Hepatocyte (in vitro differentiated cells): ENCODE measurements around the gene DUSP8. TPM values are rescaled to one million over a fixed set of nuclear protein-coding genes. Genes with fewer than 3 reads are reported as not detected.
"Not testable (repeated sequence)": the region's sequence is repeated elsewhere in the genome, so short reads cannot be mapped to it uniquely, and the experiment has no call there.

Experiments
- DNase-seq: peaks from one replicate; pipeline ENCODE4 v3.0.0-alpha.2; 2016; ENCODE audit warnings: low spot score
- H2AFZ ChIP-seq: fragments of 200-600 bp; sonication (generic); 2 replicates; pipeline ENCODE4 v1.6.0; 2016; ENCODE audit warnings: antibody characterized with exemption, mild to moderate bottlenecking
- H3K27ac ChIP-seq: fragments of 200-600 bp; sonication (generic); 2 replicates; pipeline ENCODE4 v1.5.1; 2016; ENCODE audit warnings: mild to moderate bottlenecking
- H3K27me3 ChIP-seq: fragments of 200-600 bp; sonication (generic); 2 replicates; pipeline ENCODE4 v1.6.1; 2016
- H3K36me3 ChIP-seq: fragments of 200-600 bp; sonication (generic); replicated peaks from 2 replicates; pipeline ENCODE4 v1.5.1; 2016; ENCODE audit warnings: low read depth; ENCODE audit not compliant: insufficient read depth
- H3K4me1 ChIP-seq: fragments of 200-600 bp; sonication (generic); 2 replicates; pipeline ENCODE4 v1.5.1; 2016; ENCODE audit warnings: mild to moderate bottlenecking, moderate library complexity; ENCODE audit not compliant: insufficient read depth
- H3K4me2 ChIP-seq: fragments of 200-600 bp; sonication (generic); 2 replicates; pipeline ENCODE4 v1.6.0; 2016
- H3K4me3 ChIP-seq: fragments of 200-600 bp; sonication (generic); 2 replicates; pipeline ENCODE4 v1.5.1; 2016; ENCODE audit warnings: mild to moderate bottlenecking
- H3K79me2 ChIP-seq: fragments of 200-600 bp; sonication (generic); 2 replicates; pipeline ENCODE4 v1.6.0; 2017; ENCODE audit warnings: mild to moderate bottlenecking
- H3K9me2 ChIP-seq: fragments of 200-600 bp; sonication (generic); replicated peaks from 2 replicates; pipeline ENCODE4 v1.6.0; 2017; ENCODE audit warnings: mild to moderate bottlenecking; ENCODE audit not compliant: insufficient read depth
- H3K9me3 ChIP-seq: fragments of 200-600 bp; sonication (generic); 2 replicates; pipeline ENCODE4 v1.5.1; 2016; ENCODE audit warnings: low read depth, mild to moderate bottlenecking
- H4K20me1 ChIP-seq: fragments of 200-600 bp; sonication (generic); 2 replicates; pipeline ENCODE4 v1.6.0; 2016; ENCODE audit warnings: mild to moderate bottlenecking; ENCODE audit not compliant: insufficient read depth, poor library complexity, severe bottlenecking
- EZH2 ChIP-seq: fragments of 200-600 bp; sonication (generic); IDR thresholded peaks from 2 replicates; pipeline ENCODE4 v1.6.1; 2016; ENCODE audit warnings: antibody characterized with exemption, mild to moderate bottlenecking, borderline replicate concordance
- EZH2phosphoT487 ChIP-seq: fragments of 200-600 bp; sonication (generic); IDR thresholded peaks from one replicate; pipeline ENCODE4 v1.6.1; 2018; ENCODE audit warnings: antibody characterized with exemption, mild to moderate bottlenecking, low read depth, moderate library complexity; ENCODE audit not compliant: unreplicated experiment, severe bottlenecking
- WGBS: methylation state at CpG from one replicate; pipeline ENCODE4 v1.1.6; 2016; ENCODE audit warnings: low lambda C conversion rate; ENCODE audit errors: missing lambda C conversion rate; 5-methylcytosine and 5-hydroxymethylcytosine counted together
- polyA plus RNA-seq: library from polyadenylated mRNA; unstranded; fragments of >200 nt; fragmentation: Nextera tagmentation; extraction: Ambion mirVana; gene quantifications from 2 replicates; pipeline ENCODE4 v1.2.1, GENCODE V29; 2016
- total RNA-seq: library from RNA; depleted of rRNA; stranded (reverse); fragments of >200 nt; gene quantifications from 2 replicates; pipeline ENCODE4 v1.2.3, GENCODE V29; 2014
- TF ChIP-seq, protein P1 (sequence below): fragments of 200-600 bp; sonication (generic); IDR thresholded peaks from 2 replicates; pipeline ENCODE4 v1.5.1; 2016; ENCODE audit warnings: antibody characterized with exemption, mild to moderate bottlenecking; ENCODE audit not compliant: poor library complexity

DUSP8 gene
- total and polyA plus RNA-seq, 2 experiments from 2014 or later = 8.0 to 17.7 TPM

DNA sequence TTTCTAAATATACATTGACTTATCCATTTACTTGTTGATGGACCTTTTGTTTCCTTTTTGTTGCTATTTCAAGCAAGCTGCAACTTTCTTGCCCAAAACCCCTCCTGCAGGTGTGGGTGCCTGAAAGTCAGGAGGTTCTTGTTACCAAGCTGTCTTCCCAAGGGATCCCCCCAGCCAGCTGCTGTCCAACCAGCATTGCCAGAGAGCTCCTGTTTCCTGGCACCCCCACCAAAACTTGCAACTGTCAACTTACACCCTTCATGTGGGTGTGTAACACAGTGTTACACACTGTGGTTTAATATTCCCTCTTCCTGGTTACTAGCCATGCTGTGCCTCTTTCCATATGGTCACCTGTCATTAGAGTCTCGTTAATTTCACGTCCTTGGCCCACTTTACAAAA lies 14.6 kb upstream of the DUSP8 start:
- Histone ChIP-seq H4K20me1 (no peaks in the 10 kb centered on the region), H3K79me2 (no peaks in the 10 kb centered on the region), H3K9me3 (no peaks in the 10 kb centered on the region), H3K4me1 (no peaks in the 10 kb centered on the region), H3K27ac (no peak overlapping the region), H3K4me2 (no peak overlapping the region), H3K27me3 (no peaks in the 10 kb centered on the region), H3K4me3 (no peak overlapping the region), H3K36me3 (no peaks in the 10 kb centered on the region), H3K9me2 (no peaks in the 10 kb centered on the region), H2AFZ (no peak overlapping the region)
- DNase-seq = no peak
- TF ChIP-seq EZH2 (no peak), EZH2phosphoT487 (no peak)
- TF ChIP-seq, protein P1, sequence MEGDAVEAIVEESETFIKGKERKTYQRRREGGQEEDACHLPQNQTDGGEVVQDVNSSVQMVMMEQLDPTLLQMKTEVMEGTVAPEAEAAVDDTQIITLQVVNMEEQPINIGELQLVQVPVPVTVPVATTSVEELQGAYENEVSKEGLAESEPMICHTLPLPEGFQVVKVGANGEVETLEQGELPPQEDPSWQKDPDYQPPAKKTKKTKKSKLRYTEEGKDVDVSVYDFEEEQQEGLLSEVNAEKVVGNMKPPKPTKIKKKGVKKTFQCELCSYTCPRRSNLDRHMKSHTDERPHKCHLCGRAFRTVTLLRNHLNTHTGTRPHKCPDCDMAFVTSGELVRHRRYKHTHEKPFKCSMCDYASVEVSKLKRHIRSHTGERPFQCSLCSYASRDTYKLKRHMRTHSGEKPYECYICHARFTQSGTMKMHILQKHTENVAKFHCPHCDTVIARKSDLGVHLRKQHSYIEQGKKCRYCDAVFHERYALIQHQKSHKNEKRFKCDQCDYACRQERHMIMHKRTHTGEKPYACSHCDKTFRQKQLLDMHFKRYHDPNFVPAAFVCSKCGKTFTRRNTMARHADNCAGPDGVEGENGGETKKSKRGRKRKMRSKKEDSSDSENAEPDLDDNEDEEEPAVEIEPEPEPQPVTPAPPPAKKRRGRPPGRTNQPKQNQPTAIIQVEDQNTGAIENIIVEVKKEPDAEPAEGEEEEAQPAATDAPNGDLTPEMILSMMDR = no peak
- WGBS = 61% methylated on average over 2 of the region's 2 CpGs

DNA sequence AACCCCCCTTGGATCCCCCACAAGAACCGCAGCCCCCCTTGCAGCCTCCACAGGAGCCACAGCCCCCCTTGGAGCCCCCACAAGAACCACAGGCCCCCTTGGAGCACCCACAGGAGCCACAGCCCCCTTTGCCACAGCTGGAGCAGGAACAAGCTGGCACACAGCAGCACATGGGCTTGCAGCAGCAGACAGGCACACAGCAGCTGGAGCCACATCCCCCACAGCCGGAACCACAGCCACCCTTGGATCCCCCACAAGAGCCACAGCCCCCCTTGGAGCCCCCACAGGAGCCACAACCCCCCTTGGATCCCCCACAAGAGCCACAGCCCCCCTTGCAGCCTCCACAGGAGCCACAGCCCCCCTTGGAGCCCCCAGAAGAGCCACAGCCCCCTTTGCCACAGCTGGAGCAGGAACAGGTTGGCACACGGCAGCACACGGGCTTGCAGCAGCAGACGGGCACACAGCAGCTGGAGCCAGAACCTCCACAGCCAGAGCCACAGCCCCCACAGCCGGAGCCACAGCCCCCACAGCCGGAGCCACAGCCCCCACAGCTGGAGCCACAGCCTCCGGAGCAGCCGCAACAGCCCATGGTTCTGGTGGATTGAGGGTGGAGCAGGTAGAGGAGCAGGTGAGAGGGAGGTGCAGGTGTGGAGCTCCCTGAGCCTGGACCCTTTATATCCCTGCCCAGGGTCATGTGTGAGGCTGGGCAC lies 12.7 kb upstream of the DUSP8 start, which contains the start of gene KRTAP5-1:
TSS of gene KRTAP5-1 (minus strand) at position 623 of the 710 bp plus-strand sequence. CDS start at position 589, 34 bp downstream.
- H3K4me1 ChIP-seq, H3K79me2 ChIP-seq, H4K20me1 ChIP-seq, H3K9me3 ChIP-seq, H3K4me3 ChIP-seq, DNase-seq, H3K4me2 ChIP-seq, H2AFZ ChIP-seq, H3K27me3 ChIP-seq, H3K27ac ChIP-seq, H3K36me3 ChIP-seq, H3K9me2 ChIP-seq: not testable (repeated sequence)
- WGBS = 85% methylated on average over 3 of the region's 9 CpGs

DNA sequence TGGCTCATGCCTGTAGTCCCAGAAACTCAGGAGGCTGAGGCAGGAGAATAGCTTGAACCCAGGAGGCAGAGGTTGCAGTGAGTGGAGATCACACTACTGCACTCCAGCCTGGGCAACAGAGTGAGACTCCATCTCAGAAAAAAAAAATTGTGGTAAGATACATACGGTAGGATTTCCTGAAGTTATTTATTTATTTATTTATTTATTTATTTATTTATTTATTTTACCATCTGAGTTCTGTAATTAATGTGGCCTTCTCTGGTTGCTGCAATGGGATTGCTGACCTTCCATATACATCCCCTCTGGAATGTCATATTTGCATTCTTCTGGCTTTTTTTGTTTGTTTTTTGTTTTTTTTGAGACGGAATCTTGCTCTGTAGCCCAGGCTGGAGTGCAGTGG lies 10.8 kb upstream of the DUSP8 start:
- H3K9me2 ChIP-seq, H3K27me3 ChIP-seq, H3K9me3 ChIP-seq, H3K4me1 ChIP-seq, H4K20me1 ChIP-seq, H3K36me3 ChIP-seq, H3K27ac ChIP-seq, DNase-seq, H3K4me2 ChIP-seq, H2AFZ ChIP-seq, H3K4me3 ChIP-seq, H3K79me2 ChIP-seq: not testable (repeated sequence)
- 90% methylated on average over 2 of the region's 2 CpGs for WGBS

DNA sequence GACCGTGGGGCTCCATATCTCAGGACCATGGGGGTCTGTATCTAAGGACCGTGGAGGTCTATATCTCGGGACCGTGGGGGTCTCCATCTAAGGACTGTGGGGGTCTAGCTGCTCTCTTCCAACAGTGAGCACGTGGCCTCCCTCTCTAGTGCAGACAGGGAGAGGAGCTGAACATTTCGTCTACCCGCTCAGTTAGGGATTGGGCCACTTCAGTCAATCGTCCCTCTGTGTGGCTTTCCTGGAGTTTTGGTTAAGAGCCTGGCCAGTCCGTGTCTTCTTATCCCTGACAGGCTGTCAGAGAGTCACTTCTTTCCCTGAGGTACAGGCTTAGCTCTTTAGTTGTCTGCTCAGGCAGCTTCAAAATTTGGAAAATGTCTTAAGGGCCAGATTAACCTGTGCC lies 9.9 kb upstream of the DUSP8 start:
- TF ChIP-seq, protein P1 = no peak
- no peak for TF ChIP-seq EZH2phosphoT487
- TF ChIP-seq EZH2 = no peak
- Histone ChIP-seq H3K27me3 (no peaks in the 10 kb centered on the region), H3K4me2 (no peak overlapping the region), H3K9me3 (no peaks in the 10 kb centered on the region), H3K27ac (no peak overlapping the region), H3K36me3 (no peaks in the 10 kb centered on the region), H3K9me2 (no peaks in the 10 kb centered on the region), H4K20me1 (no peaks in the 10 kb centered on the region), H3K79me2 (no peaks in the 10 kb centered on the region), H3K4me1 (no peaks in the 10 kb centered on the region), H3K4me3 (no peak overlapping the region), H2AFZ (no peak overlapping the region)
- 88% methylated on average over 9 of the region's 9 CpGs for WGBS
- DNase-seq = no peak
